Endothelial cell (in vitro differentiated cells): Measurements from ENCODE around the gene ANKRD29. TPM values are rescaled to one million over a fixed set of nuclear protein-coding genes. Genes with fewer than 3 reads are reported as not detected.

Experiments used
- DNase-seq: peaks from one replicate; pipeline ENCODE4 v3.0.0; 2021; ENCODE audit warnings: low spot score
- H3K27ac Mint-ChIP-seq: one replicate; pipeline ENCODE4 v1.8.0; 2021; ENCODE audit warnings: mixed read lengths, inconsistent platforms; ENCODE audit not compliant: unreplicated experiment
- H3K27me3 Mint-ChIP-seq: one replicate; pipeline ENCODE4 v1.8.0; 2021; ENCODE audit warnings: mild to moderate bottlenecking, moderate library complexity, mixed read lengths, inconsistent platforms; ENCODE audit not compliant: unreplicated experiment
- H3K36me3 Mint-ChIP-seq: one replicate; pipeline ENCODE4 v1.8.0; 2021; ENCODE audit warnings: mild to moderate bottlenecking, low read depth, mixed read lengths, inconsistent platforms; ENCODE audit not compliant: unreplicated experiment
- H3K4me1 Mint-ChIP-seq: one replicate; pipeline ENCODE4 v1.8.0; 2021; ENCODE audit warnings: mild to moderate bottlenecking, mixed read lengths, inconsistent platforms; ENCODE audit not compliant: unreplicated experiment
- H3K4me3 Mint-ChIP-seq: one replicate; pipeline ENCODE4 v1.8.0; 2021; ENCODE audit warnings: mild to moderate bottlenecking, mixed read lengths, inconsistent platforms; ENCODE audit not compliant: unreplicated experiment
- H3K9me3 Mint-ChIP-seq: one replicate; pipeline ENCODE4 v1.8.0; 2021; ENCODE audit warnings: mixed read lengths, inconsistent platforms; ENCODE audit not compliant: unreplicated experiment
- CTCF ChIP-seq: fragments of 200-600 bp; sonication (generic); IDR thresholded peaks from one replicate; pipeline ENCODE4 v1.5.0; 2021; ENCODE audit warnings: antibody characterized with exemption; ENCODE audit not compliant: unreplicated experiment
- total RNA-seq: library from RNA; stranded (reverse); fragmentation: NEBNext Ultra II Directional; extraction: Animal tissue kit (Norgen Biotek cat#: 25700); gene quantifications from one replicate; pipeline ENCODE4 v1.2.1, GENCODE V29; 2021; ENCODE audit not compliant: unreplicated experiment

Gene ANKRD29
- total RNA-seq, 1 donor from 2014 or later: not detected

- Mint-ChIP-seq H3K4me3 (peak overlapping the region; percentile 94), H3K9me3 (no peaks in the 10 kb centered on the region), H3K36me3 (no peaks in the 10 kb centered on the region), H3K4me1 (peaks cover 5% of the 10 kb centered on the region), H3K27me3 (peaks cover 3% of the 10 kb centered on the region), H3K27ac (peak overlapping the region; percentile 80)
- no peak for DNase-seq
- no peak for TF ChIP-seq CTCF
These were observed 76.8 kb downstream of the ANKRD29 start for GRCh38 chr18:23585897-23586248.

- DNase-seq: peak; percentile 4
These were observed 77.5 kb downstream of the ANKRD29 start for GRCh38 chr18:23585007-23585871.

GRCh38 chr18:23584019-23584983, 78.4 kb downstream of the ANKRD29 start:
- peaks cover 3% of the 10 kb centered on the region for H3K27me3 Mint-ChIP-seq
- no peak overlapping the region for H3K4me3 Mint-ChIP-seq
- H3K27ac Mint-ChIP-seq: no peak overlapping the region
- no peaks in the 10 kb centered on the region for H3K36me3 Mint-ChIP-seq
- no peak for DNase-seq
- no peaks in the 10 kb centered on the region for H3K9me3 Mint-ChIP-seq
- peaks cover 5% of the 10 kb centered on the region for H3K4me1 Mint-ChIP-seq
- no peak for TF ChIP-seq CTCF

More at GRCh38 chr18:23585007-23585871, 77.5 kb downstream of the ANKRD29 start:
- no peak for TF ChIP-seq CTCF
- Mint-ChIP-seq H3K27ac (peak overlapping the region; percentile 80), H3K36me3 (no peaks in the 10 kb centered on the region), H3K4me1 (peaks cover 5% of the 10 kb centered on the region), H3K4me3 (peak overlapping the region; percentile 94), H3K27me3 (peaks cover 3% of the 10 kb centered on the region), H3K9me3 (no peaks in the 10 kb centered on the region)

- H3K27ac Mint-ChIP-seq: no peak overlapping the region
- H3K27me3 Mint-ChIP-seq: peaks cover 3% of the 10 kb centered on the region
- TF ChIP-seq CTCF: no peak
- H3K9me3 Mint-ChIP-seq: no peaks in the 10 kb centered on the region
- H3K36me3 Mint-ChIP-seq: peaks cover 9% of the 10 kb centered on the region
- H3K4me1 Mint-ChIP-seq: peaks cover 7% of the 10 kb centered on the region
- H3K4me3 Mint-ChIP-seq: no peak overlapping the region
- no peak for DNase-seq
These were observed 79.4 kb downstream of the ANKRD29 start for GRCh38 chr18:23583071-23583865.
